Calu3 (cell line): ENCODE measurements around the gene CSTF3. TPM values are rescaled to one million over a fixed set of nuclear protein-coding genes. Genes with fewer than 3 reads are reported as not detected.

Experiments
- BruUV-seq: library from RNA; stranded (reverse); fragments of 400-500 nt; replicated peaks from 2 replicates; lab custom pipeline; 2021; lab: Mats Ljungman, UMichigan
- CTCF ChIA-PET: fragments of 300-600 bp; sonication (Branson Sonifier 250); formaldehyde crosslinking; loops from one replicate; lab custom pipeline; 2022; ENCODE audit warnings: antibody characterized with exemption; lab: Charles Lee
- DNase-seq: peaks from one replicate; pipeline ENCODE4 v3.0.0; 2022
- H3K27ac Mint-ChIP-seq: one replicate; pipeline ENCODE4 v1.8.0; 2022; ENCODE audit warnings: mixed read lengths; ENCODE audit not compliant: unreplicated experiment
- H3K27me3 Mint-ChIP-seq: one replicate; pipeline ENCODE4 v1.8.0; 2022; ENCODE audit warnings: mixed read lengths; ENCODE audit not compliant: unreplicated experiment
- H3K36me3 Mint-ChIP-seq: one replicate; pipeline ENCODE4 v1.8.0; 2022; ENCODE audit warnings: mild to moderate bottlenecking, moderate library complexity, mixed read lengths; ENCODE audit not compliant: insufficient read depth, unreplicated experiment
- H3K4me1 Mint-ChIP-seq: one replicate; pipeline ENCODE4 v1.8.0; 2022; ENCODE audit warnings: mild to moderate bottlenecking, low read depth, mixed read lengths; ENCODE audit not compliant: unreplicated experiment
- H3K4me3 Mint-ChIP-seq: one replicate; pipeline ENCODE4 v1.8.0; 2022; ENCODE audit warnings: mild to moderate bottlenecking, low read depth, moderate library complexity, mixed read lengths; ENCODE audit not compliant: unreplicated experiment
- H3K9me3 Mint-ChIP-seq: one replicate; pipeline ENCODE4 v1.8.0; 2022; ENCODE audit warnings: low read depth, mixed read lengths; ENCODE audit not compliant: unreplicated experiment
- intact Hi-C: fragments of 100-400 bp; cut with micrococcal nuclease; formaldehyde crosslinking; loops from one replicate; pipeline ENCODE4 v1.10.0; 2022; ENCODE audit not compliant: unreplicated experiment
- total RNA-seq: library from RNA; stranded (reverse); gene quantifications from 2 replicates; pipeline ENCODE4 v1.2.3, GENCODE V29; 2022
- TF ChIP-seq, protein P1 (sequence below): fragments of 200-600 bp; IDR thresholded peaks from one replicate; pipeline ENCODE4 v1.8.0; 2022; ENCODE audit warnings: antibody characterized with exemption; ENCODE audit not compliant: unreplicated experiment

Gene CSTF3
- total RNA-seq, 1 experiment from 2014 or later = 51.1 TPM

- TF ChIP-seq, protein P1, sequence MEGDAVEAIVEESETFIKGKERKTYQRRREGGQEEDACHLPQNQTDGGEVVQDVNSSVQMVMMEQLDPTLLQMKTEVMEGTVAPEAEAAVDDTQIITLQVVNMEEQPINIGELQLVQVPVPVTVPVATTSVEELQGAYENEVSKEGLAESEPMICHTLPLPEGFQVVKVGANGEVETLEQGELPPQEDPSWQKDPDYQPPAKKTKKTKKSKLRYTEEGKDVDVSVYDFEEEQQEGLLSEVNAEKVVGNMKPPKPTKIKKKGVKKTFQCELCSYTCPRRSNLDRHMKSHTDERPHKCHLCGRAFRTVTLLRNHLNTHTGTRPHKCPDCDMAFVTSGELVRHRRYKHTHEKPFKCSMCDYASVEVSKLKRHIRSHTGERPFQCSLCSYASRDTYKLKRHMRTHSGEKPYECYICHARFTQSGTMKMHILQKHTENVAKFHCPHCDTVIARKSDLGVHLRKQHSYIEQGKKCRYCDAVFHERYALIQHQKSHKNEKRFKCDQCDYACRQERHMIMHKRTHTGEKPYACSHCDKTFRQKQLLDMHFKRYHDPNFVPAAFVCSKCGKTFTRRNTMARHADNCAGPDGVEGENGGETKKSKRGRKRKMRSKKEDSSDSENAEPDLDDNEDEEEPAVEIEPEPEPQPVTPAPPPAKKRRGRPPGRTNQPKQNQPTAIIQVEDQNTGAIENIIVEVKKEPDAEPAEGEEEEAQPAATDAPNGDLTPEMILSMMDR = no peak
- Mint-ChIP-seq H3K9me3 (no peaks in the 10 kb centered on the region), H3K36me3 (no peaks in the 10 kb centered on the region), H3K27me3 (no peaks in the 10 kb centered on the region), H3K27ac (no peak overlapping the region), H3K4me3 (no peak overlapping the region), H3K4me1 (peaks cover 3% of the 10 kb centered on the region)
- no peak for DNase-seq
- BruUV-seq = no TSS peak
- CTCF ChIA-PET = no interaction called here
- intact Hi-C loops = no loop called here
These were observed 26.9 kb upstream of the CSTF3 start for GRCh38 chr11:33187998-33188722.

GRCh38 chr11:33185756-33186155 lies 24.5 kb upstream of the CSTF3 start:
- Mint-ChIP-seq H3K27ac (no peak overlapping the region), H3K4me3 (no peak overlapping the region), H3K9me3 (no peaks in the 10 kb centered on the region), H3K4me1 (peaks cover 17% of the 10 kb centered on the region), H3K36me3 (no peaks in the 10 kb centered on the region), H3K27me3 (no peaks in the 10 kb centered on the region)
- CTCF ChIA-PET = no interaction called here
- intact Hi-C loops = no loop called here
- TF ChIP-seq, protein P1 = no peak
- no TSS peak for BruUV-seq
- no peak for DNase-seq

GRCh38 chr11:33182246-33182878 lies 21.1 kb upstream of the CSTF3 start:
- Mint-ChIP-seq H3K4me3 (no peak overlapping the region), H3K36me3 (no peaks in the 10 kb centered on the region), H3K9me3 (no peaks in the 10 kb centered on the region), H3K27me3 (no peaks in the 10 kb centered on the region), H3K27ac (no peak overlapping the region), H3K4me1 (peaks cover 17% of the 10 kb centered on the region)
- CTCF ChIA-PET = interaction anchor here (0.8 kb wide), 1 partner anchor 151 kb away, joined by 3 read pairs; no protein-coding TSS in a partner anchor
- DNase-seq = no peak
- BruUV-seq = no TSS peak
- intact Hi-C loops = no loop called here
- TF ChIP-seq, protein P1 = no peak

- BruUV-seq = no TSS peak
These were observed 18.1 kb upstream of the CSTF3 start for GRCh38 chr11:33179348-33179803.

More at GRCh38 chr11:33179348-33179803, 18.1 kb upstream of the CSTF3 start:
- TF ChIP-seq, protein P1 = no peak
- CTCF ChIA-PET = no interaction called here
- no peak overlapping the region for H3K4me3 Mint-ChIP-seq
- intact Hi-C loops = no loop called here
- H3K27me3 Mint-ChIP-seq = no peaks in the 10 kb centered on the region
- H3K36me3 Mint-ChIP-seq = no peaks in the 10 kb centered on the region
- no peak for DNase-seq
- H3K9me3 Mint-ChIP-seq = no peaks in the 10 kb centered on the region
- H3K4me1 Mint-ChIP-seq = peaks cover 17% of the 10 kb centered on the region
- no peak overlapping the region for H3K27ac Mint-ChIP-seq
